Testis (tissue), 2 donors: ENCODE measurements around the gene AGER.

Experiments
- CTCF ChIP-seq, 3 experiments: fragments of 450-650 bp in 2 of 3; fragments of 200-600 bp in 1 of 3; sonication (generic) in 1 of 3; IDR thresholded peaks; one replicate each; pipeline ENCODE4 v1.5.1; 2016 to 2019; ENCODE audit warnings: antibody characterized with exemption in 3 of 3, mild to moderate bottlenecking in 2 of 3, moderate library complexity in 1 of 3
- POLR2A ChIP-seq: fragments of 450-650 bp; IDR thresholded peaks from one replicate; pipeline ENCODE4 v1.6.1; 2017; ENCODE audit warnings: antibody characterized with exemption, mild to moderate bottlenecking, moderate library complexity

- no peak for TF ChIP-seq POLR2A
- no peak for TF ChIP-seq CTCF (IDR thresholded peaks at IDR 0.05)
Measured at GRCh38 chr6:32164295-32164694, 19.8 kb downstream of the AGER start, which contains the start of gene EGFL8.
